GM15510 (cell line): ENCODE results near the gene ZNF428.

ENCODE experiments used
- POLR2A ChIP-seq: IDR thresholded peaks from 3 replicates; pipeline ENCODE4 v1.6.1; 2011; ENCODE audit warnings: borderline replicate concordance; ENCODE audit not compliant: insufficient read length; ENCODE audit errors: extremely low read depth

Gene ZNF428

GRCh38 chr19:43628646-43629326, 9.4 kb upstream of the ZNF428 start:
- no peak for TF ChIP-seq POLR2A

GRCh38 chr19:43626838-43627237, 7.4 kb upstream of the ZNF428 start:
- no peak for TF ChIP-seq POLR2A

GRCh38 chr19:43625918-43626579, 6.6 kb upstream of the ZNF428 start:
- no peak for TF ChIP-seq POLR2A

GRCh38 chr19:43624933-43625332, 5.5 kb upstream of the ZNF428 start:
- TF ChIP-seq POLR2A: no peak

GRCh38 chr19:43623889-43624670, 4.7 kb upstream of the ZNF428 start:
- TF ChIP-seq POLR2A: no peak

GRCh38 chr19:43622956-43623355, 3.5 kb upstream of the ZNF428 start:
- TF ChIP-seq POLR2A: no peak

GRCh38 chr19:43622070-43622469, 2.6 kb upstream of the ZNF428 start:
- TF ChIP-seq POLR2A: no peak

GRCh38 chr19:43620061-43621001, 902 bp upstream of the ZNF428 start:
- no peak for TF ChIP-seq POLR2A

GRCh38 chr19:43618921-43619261, 538 bp downstream of the ZNF428 start:
- TF ChIP-seq POLR2A: no peak

- TF ChIP-seq POLR2A: no peak
Measured at GRCh38 chr19:43616954-43617353, 2.5 kb downstream of the ZNF428 start.

- no peak for TF ChIP-seq POLR2A
Measured at GRCh38 chr19:43616306-43616705, 3.1 kb downstream of the ZNF428 start.

- no peak for TF ChIP-seq POLR2A
Measured at GRCh38 chr19:43612374-43612773, 7.1 kb downstream of the ZNF428 start.

GRCh38 chr19:43611788-43612187, 7.6 kb downstream of the ZNF428 start, which contains the start of gene SRRM5:
Gene SRRM5 (plus strand): TSS chr19:43612088. CDS start chr19:43612122, 34 bp downstream.
- TF ChIP-seq POLR2A: no peak

- no peak for TF ChIP-seq POLR2A
Measured at GRCh38 chr19:43610493-43610892, 8.9 kb downstream of the ZNF428 start.
